Adrenal gland (tissue), 12 donors: ENCODE data around the gene VAMP4. TPM values are rescaled to one million over a fixed set of nuclear protein-coding genes. Genes with fewer than 3 reads are reported as not detected.
"Not testable (repeated sequence)": the region's sequence is repeated elsewhere in the genome, so short reads cannot be mapped to it uniquely, and the experiment has no call there.

ENCODE experiments used
- DNase-seq, 7 donors: peaks; one replicate each; pipeline ENCODE4 v3.0.0-alpha.2; 2019 to 2020
- H3K27ac ChIP-seq, 5 donors: fragments of 200-600 bp; sonication (generic) in 4 of 5; 1 replicate in 3 of 5; 2 replicates in 2 of 5; pipeline versions ENCODE4 v1.5.1 to v1.8.0; 2016 to 2020; ENCODE audit warnings: mild to moderate bottlenecking in 1 of 5
- H3K27me3 ChIP-seq: fragments of 200-600 bp; 2 replicates; pipeline ENCODE4 v1.8.0; 2021
- H3K36me3 ChIP-seq, 2 donors: fragments of 200-600 bp; replicated peaks in 1 of 2; 1 replicate in 1 of 2; 2 replicates in 1 of 2; pipeline versions ENCODE4 v1.5.1 to v1.8.0; 2018 to 2022
- H3K4me1 ChIP-seq, 2 donors: fragments of 200-600 bp; replicated peaks in 1 of 2; 1 replicate in 1 of 2; 2 replicates in 1 of 2; pipeline versions ENCODE4 v1.5.1 to v1.8.0; 2018 to 2021
- H3K4me3 ChIP-seq, 4 donors: fragments of 200-600 bp; sonication (generic) in 3 of 4; one replicate each; pipeline ENCODE4 v1.5.1; 2016 to 2018
- H3K9me3 ChIP-seq, 3 donors: fragments of 200-600 bp; sonication (generic) in 1 of 3; replicated peaks in 1 of 3; 1 replicate in 2 of 3; 2 replicates in 1 of 3; pipeline versions ENCODE4 v1.5.1 to v1.8.0; 2016 to 2021
- POLR2A ChIP-seq, 2 donors: fragments of 450-650 bp; IDR thresholded peaks; one replicate each; pipeline ENCODE4 v1.6.1; 2017; ENCODE audit warnings: antibody characterized with exemption in 2 of 2, mild to moderate bottlenecking in 2 of 2, moderate library complexity in 1 of 2
- WGBS, 4 donors: extraction: QIAGEN DNeasy Blood & Tissue Kit in 2 of 4; methylation state at CpG; one replicate each; pipeline versions ENCODE4 v1.1.5 to v1.1.7; 2013 to 2017; 5-methylcytosine and 5-hydroxymethylcytosine counted together
- intact Hi-C, 2 donors: fragments of 100-400 bp; cut with DNase I; formaldehyde crosslinking; loops; one replicate each; pipeline versions ENCODE4 v1.14.1 to v1.15.0; 2022 to 2023
- polyA plus RNA-seq, 3 donors: library from polyadenylated mRNA; stranded (reverse); fragments of 200-250 nt in 2 of 3; fragments of 350-450 nt in 1 of 3; fragmentation: Illumina TruSeq in 1 of 3; extraction: RNeasy Lipid Tissue Mini Kit (QIAGEN cat#74804) in 1 of 3; gene quantifications; one replicate each; pipeline ENCODE4 v1.2.3, GENCODE V29; 2013 to 2014
- total RNA-seq, 9 donors: library from RNA; depleted of rRNA in 4 of 9; stranded (reverse); fragments of >200 nt in 4 of 9; fragments of 120-200 nt in 1 of 9; fragmentation: NEBNext Ultra II Directional in 1 of 9; extraction: Animal tissue kit (Norgen Biotek cat#: 25700) in 1 of 9; gene quantifications; one replicate each; pipeline versions ENCODE4 v1.1.0 to v1.2.4, GENCODE V29; 2013 to 2023
- TF ChIP-seq, protein P1 (sequence below), 6 experiments: fragments of 450-650 bp in 4 of 6; fragments of 200-600 bp in 2 of 6; sonication (generic) in 1 of 6; IDR thresholded peaks; 1 replicate in 5 of 6; 2 replicates in 1 of 6; pipeline versions ENCODE4 v1.5.1 to v1.8.0; 2016 to 2021; ENCODE audit warnings: antibody characterized with exemption in 6 of 6, mild to moderate bottlenecking in 2 of 6, moderate library complexity in 1 of 6
- donor health status: healthy with polysubstance abuse.
- donor health status: Bipolar disorder and iron deficiency.
- donor health status: DM: yes; HTN: yes; CAD: no.
- donor health status: DM: no; HTN: no; CAD: no.
- donor health status: DM: no; HTN: no; CAD: no.
- donor health status: DM: yes; HTN: yes; CAD: no.

The VAMP4 gene
- total and polyA plus RNA-seq, 12 donors, result 6.1 to 23.7 (median 14.8) TPM

DNA sequence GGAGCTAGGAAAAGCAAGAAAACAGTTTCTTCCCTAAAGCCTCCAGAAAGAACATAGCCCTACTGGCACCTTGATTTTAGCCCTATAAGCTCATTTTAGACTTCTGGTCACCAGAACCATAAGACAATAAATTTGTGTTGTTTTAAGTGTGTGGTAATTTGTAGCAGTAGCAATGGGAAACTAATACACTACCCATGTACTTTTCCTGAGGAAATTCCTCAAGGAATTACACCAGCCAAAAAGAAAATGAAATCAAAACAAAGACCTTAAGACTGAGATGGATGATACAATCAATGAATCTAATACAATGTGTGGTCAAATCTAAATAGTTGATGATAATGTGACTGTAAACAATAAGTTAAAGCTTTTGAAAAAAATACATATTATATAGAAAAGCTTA lies 11.8 kb downstream of the VAMP4 start:
- Histone ChIP-seq H3K4me3 (no peak overlapping the region), H3K27ac (no peak overlapping the region), H3K9me3 (no peaks in the 10 kb centered on the region), H3K4me1 (no peaks in the 10 kb centered on the region), H3K27me3 (no peaks in the 10 kb centered on the region), H3K36me3 (peaks cover 0 to 7% of the 10 kb centered on the region in 2 donors)
- no peak for DNase-seq
- intact Hi-C loops, result no loop called here
- no peak for TF ChIP-seq POLR2A (IDR thresholded peaks at IDR 0.05)
- TF ChIP-seq, protein P1, sequence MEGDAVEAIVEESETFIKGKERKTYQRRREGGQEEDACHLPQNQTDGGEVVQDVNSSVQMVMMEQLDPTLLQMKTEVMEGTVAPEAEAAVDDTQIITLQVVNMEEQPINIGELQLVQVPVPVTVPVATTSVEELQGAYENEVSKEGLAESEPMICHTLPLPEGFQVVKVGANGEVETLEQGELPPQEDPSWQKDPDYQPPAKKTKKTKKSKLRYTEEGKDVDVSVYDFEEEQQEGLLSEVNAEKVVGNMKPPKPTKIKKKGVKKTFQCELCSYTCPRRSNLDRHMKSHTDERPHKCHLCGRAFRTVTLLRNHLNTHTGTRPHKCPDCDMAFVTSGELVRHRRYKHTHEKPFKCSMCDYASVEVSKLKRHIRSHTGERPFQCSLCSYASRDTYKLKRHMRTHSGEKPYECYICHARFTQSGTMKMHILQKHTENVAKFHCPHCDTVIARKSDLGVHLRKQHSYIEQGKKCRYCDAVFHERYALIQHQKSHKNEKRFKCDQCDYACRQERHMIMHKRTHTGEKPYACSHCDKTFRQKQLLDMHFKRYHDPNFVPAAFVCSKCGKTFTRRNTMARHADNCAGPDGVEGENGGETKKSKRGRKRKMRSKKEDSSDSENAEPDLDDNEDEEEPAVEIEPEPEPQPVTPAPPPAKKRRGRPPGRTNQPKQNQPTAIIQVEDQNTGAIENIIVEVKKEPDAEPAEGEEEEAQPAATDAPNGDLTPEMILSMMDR (IDR thresholded peaks at IDR 0.05), result no peak

- TF ChIP-seq, protein P1 (IDR thresholded peaks at IDR 0.05), result no peak
- TF ChIP-seq POLR2A (IDR thresholded peaks at IDR 0.05), result no peak
These were observed 14.1 kb downstream of the VAMP4 start for GRCh38 chr1:171727778-171728177.

DNA sequence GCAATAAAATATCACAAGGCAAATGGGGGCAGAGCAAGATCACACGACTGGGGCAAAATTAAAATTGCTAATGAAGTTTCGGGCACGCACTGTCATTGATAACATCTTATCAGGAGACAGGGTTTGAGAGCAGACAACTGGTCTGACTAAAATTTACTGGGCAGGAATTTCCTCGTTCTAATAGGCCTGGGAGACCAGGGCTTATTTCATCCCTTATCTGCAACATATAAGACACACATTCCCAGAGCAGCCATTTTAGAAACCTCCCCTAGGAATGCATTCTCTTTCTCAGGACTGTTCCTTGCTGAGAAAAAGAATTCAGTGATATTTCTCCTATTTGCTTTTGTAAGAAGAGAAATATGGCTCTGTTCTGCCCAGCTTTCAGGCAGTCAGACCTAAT lies 18.7 kb downstream of the VAMP4 start:
- intact Hi-C loops, DNase-seq, H3K4me1 ChIP-seq, H3K27ac ChIP-seq, H3K27me3 ChIP-seq, H3K9me3 ChIP-seq, H3K36me3 ChIP-seq, H3K4me3 ChIP-seq: not testable (repeated sequence)
- WGBS, 4 donors, result 96 to 99% (median 97%) methylated on average over 4 of the region's 4 CpGs

More at GRCh38 chr1:171727778-171728177, 14.1 kb downstream of the VAMP4 start:
- Histone ChIP-seq H3K27me3 (no peaks in the 10 kb centered on the region), H3K4me1 (no peaks in the 10 kb centered on the region), H3K9me3 (peaks cover 0 to 6% (median 0%) of the 10 kb centered on the region in 3 donors), H3K36me3 (peaks cover 0 to 7% of the 10 kb centered on the region in 2 donors), H3K4me3 (no peak overlapping the region), H3K27ac (no peak overlapping the region)
- intact Hi-C loops, result no loop called here
- 91 to 94% (median 93%) methylated on average over 3 of the region's 3 CpGs for WGBS, 4 donors
- no peak for DNase-seq

GRCh38 chr1:171718848-171719247 lies 23.0 kb downstream of the VAMP4 start:
- Histone ChIP-seq H3K27ac (no peak overlapping the region), H3K27me3 (no peaks in the 10 kb centered on the region), H3K36me3 (no peaks in the 10 kb centered on the region), H3K9me3 (peaks cover 0 to 6% (median 0%) of the 10 kb centered on the region in 3 donors), H3K4me1 (peaks cover 0 to 12% of the 10 kb centered on the region in 2 donors), H3K4me3 (no peak overlapping the region)
- no peak for DNase-seq
- WGBS, 4 donors, result 88 to 100% (median 94%) methylated on average over 1 of the region's 1 CpG
- TF ChIP-seq POLR2A (IDR thresholded peaks at IDR 0.05), result no peak
- intact Hi-C loops, result loop anchor here (5.0 to 10.0 kb wide), 3 partner anchors 74 to 234 kb away; partner anchors contain the start of gene PRRC2C (in 1 of the 2)

- TF ChIP-seq, protein P1 (IDR thresholded peaks at IDR 0.05), result no peak
- TF ChIP-seq POLR2A (IDR thresholded peaks at IDR 0.05), result no peak
- Histone ChIP-seq H3K27me3 (no peaks in the 10 kb centered on the region), H3K4me3 (no peak overlapping the region), H3K27ac (no peak overlapping the region), H3K4me1 (peaks cover 0 to 12% of the 10 kb centered on the region in 2 donors), H3K9me3 (peaks cover 0 to 4% (median 0%) of the 10 kb centered on the region in 3 donors), H3K36me3 (no peaks in the 10 kb centered on the region)
- 87 to 100% (median 93%) methylated on average over 1 of the region's 1 CpG for WGBS, 4 donors
- intact Hi-C loops, result loop anchor here (5.0 to 10.0 kb wide), 3 partner anchors 73 to 233 kb away; partner anchors contain the start of gene PRRC2C (in 1 of the 2)
- no peak for DNase-seq
These were observed 23.6 kb downstream of the VAMP4 start for GRCh38 chr1:171718216-171718615.
